HepG2 (cell line): ENCODE results near the gene ZNF234. TPM values are rescaled to one million over a fixed set of nuclear protein-coding genes. Genes with fewer than 3 reads are reported as not detected.

Experiments
- ATF7 ChIP-seq, 2 experiments: fragments of 450-650 bp in 1 of 2; sonication (generic) in 1 of 2; formaldehyde crosslinking in 1 of 2; IDR thresholded peaks; 2 replicates each; pipeline versions ENCODE4 v1.4.0 to v1.6.1; 2016 to 2020; ENCODE audit warnings: antibody characterized with exemption in 1 of 2, mild to moderate bottlenecking in 1 of 2, missing genetic modification reagents in 1 of 2
- CBX2 ChIP-seq, 2 experiments: fragments of 200-600 bp in 1 of 2; sonication (generic); formaldehyde crosslinking in 1 of 2; IDR thresholded peaks; 2 replicates each; pipeline versions ENCODE4 v1.7.0 to v1.8.1; 2018 to 2022; ENCODE audit warnings: low read depth in 2 of 2, low read length in 1 of 2, mild to moderate bottlenecking in 1 of 2, missing genetic modification reagents in 1 of 2
- DDIT3 ChIP-seq: sonication (generic); formaldehyde crosslinking; IDR thresholded peaks from 2 replicates; pipeline ENCODE4 v1.4.0; 2020; ENCODE audit warnings: mild to moderate bottlenecking, missing genetic modification reagents
- DZIP1 ChIP-seq: sonication (generic); formaldehyde crosslinking; IDR thresholded peaks from 2 replicates; pipeline ENCODE4 v1.5.0; 2020; ENCODE audit warnings: mild to moderate bottlenecking, missing genetic modification reagents
- FOXK1 ChIP-seq: sonication (generic); formaldehyde crosslinking; IDR thresholded peaks from 2 replicates; pipeline ENCODE4 v1.4.0; 2020; ENCODE audit warnings: low read depth, missing genetic modification reagents, borderline replicate concordance
- KDM6A ChIP-seq: IDR thresholded peaks from 2 replicates; pipeline ENCODE4 v1.6.1; 2016; ENCODE audit warnings: low read depth
- MBNL3 ChIP-seq: fragments of 250-450 bp; sonication (Bioruptor Pico); conservative IDR thresholded peaks from 2 replicates; pipeline ENCODE4 v1.8.0; 2022; ENCODE audit warnings: mild to moderate bottlenecking, inconsistent platforms
- NFE2L2 ChIP-seq: fragments of 150-350 bp; IDR thresholded peaks from 2 replicates; pipeline ENCODE4 v1.6.1; 2014; ENCODE audit warnings: low read length
- PBX3 ChIP-seq: sonication (generic); formaldehyde crosslinking; IDR thresholded peaks from 2 replicates; pipeline ENCODE4 v1.8.1; 2023; ENCODE audit warnings: missing genetic modification reagents, inconsistent platforms, borderline replicate concordance
- POLR2A ChIP-seq, 2 experiments: IDR thresholded peaks; 2 replicates each; pipeline ENCODE4 v1.6.1; 2011; ENCODE audit warnings: low read depth in 2 of 2, low read length in 2 of 2, mild to moderate bottlenecking in 1 of 2, moderate library complexity in 1 of 2; ENCODE audit not compliant: insufficient read depth in 1 of 2
- RXRB ChIP-seq: IDR thresholded peaks from 2 replicates; pipeline ENCODE4 v1.6.1; 2016; ENCODE audit warnings: borderline replicate concordance, missing genetic modification reagents, missing compliant biosample characterization
- SKIL ChIP-seq: sonication (generic); formaldehyde crosslinking; IDR thresholded peaks from 2 replicates; pipeline ENCODE4 v1.8.0; 2022; ENCODE audit warnings: missing genetic modification reagents, mild to moderate bottlenecking, moderate library complexity, borderline replicate concordance
- SNAI1 ChIP-seq: sonication (generic); formaldehyde crosslinking; IDR thresholded peaks from 2 replicates; pipeline ENCODE4 v1.5.0; 2020; ENCODE audit warnings: mild to moderate bottlenecking, missing genetic modification reagents, borderline replicate concordance
- TFDP2 ChIP-seq: sonication (generic); formaldehyde crosslinking; IDR thresholded peaks from 2 replicates; pipeline ENCODE4 v1.4.0; 2020; ENCODE audit warnings: missing genetic modification reagents
- TOE1 ChIP-seq: sonication (generic); formaldehyde crosslinking; IDR thresholded peaks from 2 replicates; pipeline ENCODE4 v1.4.0; 2020; ENCODE audit warnings: mild to moderate bottlenecking, missing genetic modification reagents
- YEATS4 ChIP-seq: sonication (generic); formaldehyde crosslinking; IDR thresholded peaks from 2 replicates; pipeline ENCODE4 v1.4.0; 2020; ENCODE audit warnings: missing genetic modification reagents, borderline replicate concordance
- ZNF503 ChIP-seq: sonication (generic); formaldehyde crosslinking; IDR thresholded peaks from 2 replicates; pipeline ENCODE4 v1.4.0; 2020; ENCODE audit warnings: missing genetic modification reagents
- ZNF543 ChIP-seq: sonication (generic); formaldehyde crosslinking; IDR thresholded peaks from 2 replicates; pipeline ENCODE4 v1.4.0; 2020; ENCODE audit warnings: mild to moderate bottlenecking, missing genetic modification reagents
- ZNF605 ChIP-seq: sonication (generic); formaldehyde crosslinking; IDR thresholded peaks from 2 replicates; pipeline ENCODE4 v1.8.0; 2022; ENCODE audit warnings: mild to moderate bottlenecking, missing genetic modification reagents
- polyA plus RNA-seq, 8 experiments: library from polyadenylated mRNA; depleted of rRNA in 3 of 8; stranded (reverse) in 7 of 8; unstranded in 1 of 8; fragments of >200 nt; fragmentation: Illumina TruSeq in 4 of 8; extraction: Trizol in 4 of 8; gene quantifications; 2 replicates each; pipeline versions ENCODE4 v1.2.1 to v1.2.3, GENCODE V29; 2011 to 2016; ENCODE audit warnings: low read depth in 4 of 8, missing spikeins in 1 of 8, mixed read lengths in 1 of 8; ENCODE audit not compliant: insufficient read depth in 1 of 8
- total RNA-seq, 5 experiments: library from RNA; depleted of rRNA; stranded (reverse); fragments of >200 nt; fragmentation: Illumina TruSeq; extraction: Trizol; gene quantifications; 2 replicates each; pipeline ENCODE4 v1.2.3, GENCODE V29; 2016; ENCODE audit warnings: low read depth in 1 of 5

ZNF234 gene
- total and polyA plus RNA-seq, 2 of the 13 experiments (the other 11 are each of a cell fraction or from before 2014, with no cell fraction given): 3.5 to 11.2 TPM

- TF ChIP-seq TFDP2 (CRISPR knock-in tag) (no peak), ATF7 (IDR thresholded peaks at IDR 0.05) (no peak), ATF7 (CRISPR knock-in tag; IDR thresholded peaks at IDR 0.05) (no peak), KDM6A (no peak), TOE1 (CRISPR knock-in tag) (no peak), ZNF605 (CRISPR knock-in tag) (0 out of 2 replicates have a peak, but pooled peaks have one; percentile 56), CBX2 (IDR thresholded peaks at IDR 0.05; ENCODE audit: low read depth, low read length) (no peak), CBX2 (CRISPR knock-in tag; IDR thresholded peaks at IDR 0.05; ENCODE audit: low read depth) (no peak), DDIT3 (CRISPR knock-in tag) (no peak), NFE2L2 (no peak), MBNL3 (no peak), RXRB (CRISPR knock-in tag) (0 out of 2 replicates have a peak, but pooled peaks have one; percentile 30), FOXK1 (CRISPR knock-in tag) (peak; percentile 64; the same call in 1 of the 2 replicates), POLR2A (IDR thresholded peaks at IDR 0.05; ENCODE audit: insufficient read depth in 1 of 2, low read depth in 2 of 2, low read length in 2 of 2) (peak; percentile 49 to 68; a peak in 3 of 4 replicates), DZIP1 (no peak), ZNF543 (CRISPR knock-in tag) (peak; percentile 76; the same call in 1 of the 2 replicates), YEATS4 (peak; percentile 20; the same call in 1 of the 2 replicates), SKIL (CRISPR knock-in tag) (no peak), ZNF503 (CRISPR knock-in tag) (no peak), PBX3 (CRISPR knock-in tag) (no peak), SNAI1 (0 out of 2 replicates have a peak, but pooled peaks have one; percentile 50)
These were observed 65.9 kb downstream of the ZNF234 start (continued) for GRCh38 chr19:44207126-44207803.
